Kidney (tissue), 14 donors: Measurements from ENCODE around the gene TMBIM4. TPM values are rescaled to one million over a fixed set of nuclear protein-coding genes. Genes with fewer than 3 reads are reported as not detected.

Source experiments
- DNase-seq, 5 donors: peaks; one replicate each; pipeline ENCODE4 v3.0.0-alpha.2; 2013 to 2020
- FAIRE-seq: peaks from 2 replicates; lab custom pipeline; 2012; peaks lifted over from hg19 to GRCh38; lab: Jason Lieb, UNC
- H3K27ac ChIP-seq, 2 donors: one replicate each; pipeline ENCODE4 v1.7.0; 2013; ENCODE audit warnings: low read depth in 2 of 2, low read length in 2 of 2, inconsistent platforms in 1 of 2
- H3K27me3 ChIP-seq: one replicate; pipeline ENCODE4 v1.7.1; 2013; ENCODE audit warnings: low read length, inconsistent platforms; ENCODE audit not compliant: control insufficient read depth, insufficient read depth
- H3K36me3 ChIP-seq, 3 donors: one replicate each; pipeline versions ENCODE4 v1.7.0 to v1.7.1; 2013; ENCODE audit warnings: low read length in 3 of 3, control low read depth in 1 of 3, inconsistent platforms in 1 of 3; ENCODE audit not compliant: insufficient read depth in 3 of 3, control insufficient read depth in 2 of 3
- H3K4me1 ChIP-seq, 3 donors: one replicate each; pipeline versions ENCODE4 v1.7.0 to v1.7.1; 2013; ENCODE audit warnings: low read length in 3 of 3, inconsistent platforms in 1 of 3, low read depth in 1 of 3; ENCODE audit not compliant: control insufficient read depth in 2 of 3, insufficient read depth in 2 of 3
- H3K4me3 ChIP-seq, 3 donors: one replicate each; pipeline versions ENCODE4 v1.7.0 to v1.8.1; 2013; ENCODE audit warnings: low read length in 3 of 3, control low read depth in 1 of 3, inconsistent platforms in 1 of 3
- H3K9ac ChIP-seq, 3 donors: one replicate each; pipeline versions ENCODE4 v1.7.0 to v1.7.1; 2013; ENCODE audit warnings: low read length in 3 of 3, control low read depth in 1 of 3, inconsistent platforms in 1 of 3
- H3K9me3 ChIP-seq, 3 donors: one replicate each; pipeline versions ENCODE4 v1.7.0 to v1.7.1; 2013; ENCODE audit warnings: low read length in 3 of 3, control low read depth in 1 of 3, inconsistent platforms in 1 of 3; ENCODE audit not compliant: control insufficient read depth in 2 of 3, insufficient read depth in 1 of 3
- CTCF ChIP-seq: IDR thresholded peaks from 3 replicates; pipeline ENCODE4 v1.5.1; 2012; ENCODE audit warnings: mild to moderate bottlenecking, moderate library complexity, borderline replicate concordance; ENCODE audit not compliant: insufficient read depth; ENCODE audit errors: extremely low read depth
- intact Hi-C: fragments of 100-400 bp; cut with DNase I; formaldehyde crosslinking; loops from one replicate; pipeline ENCODE4 v1.11.1; 2022
- polyA plus RNA-seq: library from polyadenylated mRNA; stranded (reverse); fragments of 350-450 nt; fragmentation: Illumina TruSeq; extraction: RNeasy Lipid Tissue Mini Kit (QIAGEN cat#74804); gene quantifications from one replicate; pipeline ENCODE4 v1.2.3, GENCODE V29; 2014; ENCODE audit warnings: low read depth, low replicate concordance; ENCODE audit not compliant: insufficient read depth
- total RNA-seq: library from RNA; stranded (reverse); fragmentation: NEBNext Ultra II Directional; extraction: Animal tissue kit (Norgen Biotek cat#: 25700); gene quantifications from one replicate; pipeline ENCODE4 v1.2.1, GENCODE V29; 2021
- donor health status: control.
- donor health status: control.
- donor health status: control.
- donor health status: control.
- donor health status: control.
- donor health status: DM: yes; HTN: yes; CAD: no.
- donor health status: Normal renal cell carcinoma (clear cell type).

Gene TMBIM4
- total and polyA plus RNA-seq, 2 donors from 2014 or later, result 140 to 179 TPM

- FAIRE-seq (no peak), DNase-seq (no peak)
- intact Hi-C loops, result no loop called here
- no peaks in the 10 kb centered on the region for H3K9me3 ChIP-seq
- H3K4me1 ChIP-seq, result no peaks in the 10 kb centered on the region
- no peak for TF ChIP-seq CTCF
- H3K36me3 ChIP-seq, result peaks cover 0 to 6% (median 4%) of the 10 kb centered on the region in 3 donors
- no peak overlapping the region for H3K4me3 ChIP-seq
- H3K9ac ChIP-seq, result no peak overlapping the region
- H3K27ac ChIP-seq, result no peak overlapping the region
- H3K27me3 ChIP-seq, result no peaks in the 10 kb centered on the region
These were observed 17.1 kb downstream of the TMBIM4 start for GRCh38 chr12:66152732-66153131.

- no peak overlapping the region for H3K27ac ChIP-seq
- no peaks in the 10 kb centered on the region for H3K4me1 ChIP-seq
- H3K9ac ChIP-seq, result no peak overlapping the region
- no peaks in the 10 kb centered on the region for H3K9me3 ChIP-seq
- H3K4me3 ChIP-seq, result no peak overlapping the region
- TF ChIP-seq CTCF, result no peak
- intact Hi-C loops, result no loop called here
- H3K36me3 ChIP-seq, result peaks cover 0 to 6% (median 4%) of the 10 kb centered on the region in 3 donors
- no peak for DNase-seq
- no peaks in the 10 kb centered on the region for H3K27me3 ChIP-seq
- no peak for FAIRE-seq
These were observed 19.9 kb downstream of the TMBIM4 start for GRCh38 chr12:66149702-66150398.

- no peaks in the 10 kb centered on the region for H3K27me3 ChIP-seq
- H3K9ac ChIP-seq, result no peak overlapping the region
- H3K27ac ChIP-seq, result peak overlapping the region; percentile 6 to 9
- TF ChIP-seq CTCF, result peak; percentile 54
- FAIRE-seq (peak; percentile 32), DNase-seq (peak in 3 of 5 donors; percentile 18 to 79 (median 76))
- peaks cover 0 to 12% (median 2%) of the 10 kb centered on the region in 3 donors for H3K9me3 ChIP-seq
- H3K36me3 ChIP-seq, result peaks cover 5 to 16% (median 9%) of the 10 kb centered on the region in 3 donors
- H3K4me1 ChIP-seq, result no peaks in the 10 kb centered on the region
- intact Hi-C loops, result no loop called here
- no peak overlapping the region for H3K4me3 ChIP-seq
These were observed 24.7 kb downstream of the TMBIM4 start for GRCh38 chr12:66144791-66145754.
